HG02870 (cell line): ENCODE measurements around the gene CSTF3.
"Not testable (repeated sequence)": the region's sequence is repeated elsewhere in the genome, so short reads cannot be mapped to it uniquely, and the experiment has no call there.

Experiments
- ATAC-seq: cut with Tn5 transposase; IDR thresholded peaks from one replicate; pipeline ENCODE4 v1.9.1; 2021; ENCODE audit warnings: mild to moderate bottlenecking, moderate library complexity; ENCODE audit not compliant: unreplicated experiment

Gene CSTF3

DNA sequence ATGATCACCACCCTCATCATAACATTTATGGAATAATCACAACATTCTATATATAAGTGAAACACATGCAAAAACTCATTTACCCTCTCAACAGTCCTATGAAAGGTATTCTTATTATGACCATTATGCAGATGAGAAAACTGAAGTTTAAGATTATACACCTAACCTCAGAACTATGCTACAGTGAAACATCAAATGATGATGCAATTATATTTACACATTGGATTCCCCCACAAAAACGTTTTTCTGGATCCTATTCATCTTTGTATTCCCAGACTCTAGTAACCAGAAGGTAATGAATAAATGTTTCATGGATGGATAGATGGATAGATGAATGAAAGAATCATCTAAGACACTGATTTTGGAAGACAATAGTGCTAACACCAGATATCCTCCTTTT is 67.1 kb downstream of the CSTF3 start:
- ATAC-seq, result no peak

DNA sequence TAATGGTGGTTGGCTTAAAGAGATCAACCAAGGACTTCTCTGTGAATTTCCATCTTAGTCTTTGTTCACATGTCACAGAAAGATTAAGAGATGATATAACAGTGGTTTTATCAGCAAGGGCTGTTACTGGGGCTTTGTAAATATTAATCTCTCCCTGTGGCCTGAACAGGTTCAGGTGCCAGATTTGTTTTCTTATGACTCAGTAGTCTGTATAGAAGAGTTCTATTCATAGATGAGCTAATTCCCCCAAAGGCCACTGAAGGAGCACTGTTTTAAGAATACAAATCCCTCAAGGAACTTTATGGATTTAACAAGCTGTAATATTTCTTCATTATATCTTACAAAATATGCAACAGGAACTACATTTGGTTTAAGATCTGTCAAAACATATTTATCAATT is 71.5 kb downstream of the CSTF3 start:
- no peak for ATAC-seq

DNA sequence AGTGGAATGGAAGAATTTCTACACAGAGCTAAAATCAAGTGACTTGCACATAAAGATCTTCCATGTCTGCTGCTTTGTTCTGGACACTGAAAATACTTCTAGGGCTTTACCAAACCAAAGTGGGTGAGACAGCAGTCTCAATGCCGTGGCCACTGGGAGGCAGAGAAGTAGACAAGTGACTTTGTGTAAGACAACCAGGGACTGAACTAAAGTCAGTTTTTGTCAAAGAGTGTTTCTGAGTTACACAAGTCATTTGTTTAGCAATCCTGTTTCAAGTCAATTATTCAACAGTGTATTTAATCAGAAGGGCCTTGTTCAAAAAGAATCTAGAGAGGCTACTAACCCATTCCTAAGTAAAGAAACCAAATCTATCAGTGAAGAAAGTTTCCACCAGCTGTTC is 75.3 kb downstream of the CSTF3 start:
- no peak for ATAC-seq

DNA sequence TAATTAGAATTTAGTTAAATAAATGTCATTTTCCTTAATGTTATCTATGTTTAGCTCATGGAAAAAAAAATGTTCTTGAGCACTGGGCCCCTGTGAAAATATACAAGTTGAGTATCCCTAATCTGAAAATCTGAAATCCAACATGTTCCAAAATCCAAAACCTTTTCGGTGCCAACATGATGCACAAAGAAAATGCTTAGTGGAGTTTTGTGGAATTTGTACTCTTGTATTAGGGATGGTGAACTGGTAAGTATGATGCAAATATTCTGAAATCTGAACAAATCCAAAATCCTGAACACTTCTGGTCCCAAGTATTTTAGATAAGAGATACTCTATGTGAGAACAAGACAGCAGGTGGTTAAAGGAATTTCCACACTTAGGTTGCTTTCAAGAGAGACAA is 77.4 kb downstream of the CSTF3 start:
- no peak for ATAC-seq

DNA sequence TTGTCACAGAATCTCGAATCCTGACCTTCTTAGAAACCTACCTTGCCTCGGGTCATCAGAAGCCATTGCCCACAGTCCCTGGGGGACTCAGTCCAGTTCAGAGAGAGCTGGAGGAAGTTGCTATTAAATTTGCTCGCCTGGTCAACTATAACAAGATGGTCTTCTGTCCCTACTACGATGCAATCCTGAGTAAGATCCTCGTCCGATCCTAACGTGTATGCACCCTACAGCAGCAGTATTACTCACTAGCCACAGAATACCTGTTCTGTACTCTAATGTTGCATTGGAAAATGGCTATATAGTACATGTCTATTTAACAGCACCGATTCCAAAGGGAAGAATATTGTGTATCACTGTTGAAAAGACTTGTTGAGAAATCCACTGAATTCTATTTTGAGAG is 88.8 kb downstream of the CSTF3 start:
- ATAC-seq, result no peak

DNA sequence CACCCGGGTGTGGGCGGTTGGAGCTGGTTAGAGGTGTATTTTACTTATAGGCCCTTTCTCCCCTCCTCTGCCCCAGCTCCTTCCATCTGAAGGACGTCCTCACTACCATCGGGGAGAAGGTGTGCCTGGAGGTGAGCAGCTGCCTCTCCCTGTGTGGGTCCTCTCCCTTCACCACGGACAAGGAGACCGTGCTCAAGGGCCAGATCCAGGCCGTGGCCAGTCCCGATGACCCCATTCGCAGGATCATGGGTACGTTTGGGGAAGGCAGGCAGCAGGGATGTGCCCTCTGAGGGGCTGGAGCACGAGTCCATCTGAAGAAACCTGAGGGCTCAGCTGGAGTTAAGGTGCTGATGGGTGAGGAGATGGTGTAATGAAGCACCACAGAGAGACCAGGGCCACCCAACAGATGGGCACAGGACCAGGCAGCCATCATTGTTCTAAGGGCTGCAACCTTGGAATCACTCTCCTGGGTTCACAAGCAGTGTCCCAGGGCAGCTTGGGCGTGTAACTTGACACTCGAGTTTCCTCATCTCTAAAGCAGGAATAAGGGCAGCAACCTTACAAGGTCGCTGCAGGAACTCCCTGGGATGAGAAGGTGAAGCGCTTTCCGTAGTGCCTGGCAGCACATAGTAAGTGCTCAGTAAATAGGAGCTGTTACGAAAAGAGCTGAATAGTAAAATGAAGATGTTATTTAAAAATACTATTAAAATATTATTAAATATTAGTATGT is 92.5 kb downstream of the CSTF3 start:
- ATAC-seq, result no peak

DNA sequence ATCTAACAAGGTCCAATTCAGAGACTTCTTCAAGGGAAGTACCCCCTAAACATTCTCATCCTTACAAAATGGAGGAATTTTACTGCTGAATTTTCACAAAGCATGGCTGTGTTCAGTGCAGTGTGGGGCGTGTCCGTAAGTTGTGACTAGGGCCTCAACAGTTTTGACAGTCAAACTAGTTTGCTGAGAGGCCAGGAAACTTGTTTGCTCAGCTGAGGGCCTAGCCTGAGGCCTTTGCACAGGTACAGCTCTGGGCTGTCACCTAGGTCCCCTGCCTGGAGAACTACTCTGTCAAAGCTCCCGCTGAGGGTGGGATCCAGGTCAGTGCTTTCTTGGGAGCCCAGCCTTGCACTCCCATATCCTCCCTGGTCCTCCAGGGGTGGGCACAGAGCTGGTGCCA is 94.0 kb downstream of the CSTF3 start:
- no peak for ATAC-seq

DNA sequence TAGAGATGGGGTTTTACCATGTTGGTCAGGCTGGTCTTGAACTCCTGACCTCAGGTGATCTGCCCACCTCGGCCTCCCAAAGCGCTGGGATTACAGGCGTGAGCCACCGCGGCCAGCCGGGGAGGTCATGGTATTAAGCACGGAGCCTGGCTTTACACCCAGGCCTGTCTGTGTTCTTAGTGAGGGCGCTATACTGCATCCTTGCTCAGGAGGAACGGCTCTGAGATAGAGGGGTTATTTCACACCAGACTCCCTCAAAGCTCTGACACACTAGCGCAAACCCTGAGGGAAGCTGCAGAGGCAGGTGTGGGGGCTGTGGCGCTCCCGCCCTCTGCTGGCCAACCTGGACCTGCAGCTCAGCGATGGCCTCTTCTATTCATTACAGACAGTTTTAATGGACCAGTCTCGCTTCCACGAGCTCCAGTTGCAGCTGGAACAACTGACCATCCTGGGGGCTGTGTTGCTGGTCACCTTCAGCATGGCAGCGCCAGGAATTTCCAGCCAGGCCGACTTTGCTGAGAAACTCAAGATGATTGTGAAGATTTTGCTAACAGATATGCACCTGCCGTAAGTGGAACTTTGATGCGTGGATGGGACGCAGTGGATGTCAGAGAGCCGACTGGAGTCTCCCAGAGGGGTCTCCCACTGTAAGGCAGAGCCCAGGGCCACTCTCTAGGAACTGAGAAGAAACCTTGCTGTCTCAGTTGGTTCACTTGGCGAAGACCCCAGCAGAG is 95.7 kb downstream of the CSTF3 start:
- ATAC-seq, result peak; percentile 39

DNA sequence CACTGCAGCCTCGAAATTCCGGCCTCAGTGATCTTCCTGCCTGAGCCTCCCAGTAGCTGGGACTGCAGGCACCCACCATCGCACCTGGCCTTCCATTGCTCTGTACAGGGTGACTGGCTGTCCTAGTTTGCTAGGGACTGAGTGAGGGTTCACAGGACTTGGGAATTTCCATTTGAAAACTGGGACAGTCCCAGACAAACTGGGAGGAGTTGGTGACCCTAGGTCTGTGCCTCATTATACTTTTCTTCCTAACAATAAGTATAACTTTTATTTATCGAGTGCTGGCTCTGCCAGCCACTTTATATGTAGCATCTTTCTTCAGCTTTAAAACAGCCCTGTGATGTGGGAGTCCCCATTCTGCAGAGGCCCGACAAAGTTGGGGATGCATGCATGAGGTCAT is 96.4 kb downstream of the CSTF3 start:
- ATAC-seq, result no peak

DNA sequence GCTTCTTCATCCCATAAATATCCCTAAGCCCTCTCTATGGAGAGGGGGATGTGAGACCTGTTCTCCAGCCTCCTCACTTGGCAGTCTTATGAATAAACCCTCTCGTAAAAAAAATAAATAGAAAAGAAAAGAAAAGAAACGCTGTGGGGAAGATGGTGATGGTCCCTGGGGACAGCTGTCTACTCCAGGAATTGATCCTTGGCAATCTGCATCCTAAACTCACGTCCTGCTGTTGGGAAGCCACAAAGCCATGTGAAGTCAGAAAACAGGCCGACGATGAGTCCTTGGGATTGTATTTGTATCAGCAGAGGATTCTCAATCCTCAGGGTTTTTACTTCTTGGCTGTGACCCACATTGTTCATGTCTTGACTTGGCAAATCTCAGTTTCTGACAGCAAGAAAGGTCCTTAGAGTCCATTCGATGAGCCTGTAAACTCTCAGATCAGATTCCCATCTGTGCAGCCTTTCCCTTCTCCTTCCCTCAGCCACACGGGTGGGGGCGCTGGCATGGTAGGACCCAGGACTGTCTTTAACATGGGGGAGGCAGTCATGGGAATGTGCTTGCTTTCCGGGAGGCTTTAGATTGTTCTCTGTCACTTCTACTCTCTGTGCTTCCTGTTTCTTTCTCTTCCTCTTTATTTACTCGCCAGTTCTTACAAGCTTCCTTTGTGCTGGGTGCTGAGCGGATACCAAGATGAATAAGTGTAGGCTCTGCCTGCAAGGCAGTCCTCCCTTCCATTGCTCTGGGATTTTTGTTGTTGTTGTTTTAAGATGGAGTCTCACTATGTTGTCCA is 97.1 kb downstream of the CSTF3 start:
- no peak for ATAC-seq

DNA sequence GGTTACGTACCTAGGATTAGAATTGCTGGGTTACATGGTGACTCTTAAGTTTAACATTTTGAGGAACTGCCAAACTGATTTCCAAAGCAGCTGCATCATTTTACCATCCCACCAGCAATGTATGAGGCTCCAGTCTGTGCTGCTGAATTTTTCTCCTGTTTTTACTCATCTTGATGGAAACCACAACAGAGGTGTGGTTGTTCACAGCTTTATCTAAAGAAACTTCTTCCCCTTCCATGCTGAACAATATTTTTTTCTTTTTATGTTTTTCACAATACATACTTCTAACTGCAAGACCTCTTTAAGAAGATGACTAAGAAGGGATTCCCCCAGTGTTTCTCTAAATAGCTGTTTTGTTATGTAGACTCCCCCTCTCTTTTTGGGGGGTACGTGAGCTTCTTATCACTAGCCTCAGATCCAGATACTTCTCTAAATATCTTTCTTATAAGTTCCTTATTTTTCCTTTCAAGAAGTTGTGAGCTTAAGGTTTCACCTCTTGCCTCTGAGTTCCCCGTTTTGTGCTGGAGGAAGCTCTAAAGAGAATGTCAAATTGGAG is 97.9 kb downstream of the CSTF3 start:
- ATAC-seq, result peak; percentile 65

DNA sequence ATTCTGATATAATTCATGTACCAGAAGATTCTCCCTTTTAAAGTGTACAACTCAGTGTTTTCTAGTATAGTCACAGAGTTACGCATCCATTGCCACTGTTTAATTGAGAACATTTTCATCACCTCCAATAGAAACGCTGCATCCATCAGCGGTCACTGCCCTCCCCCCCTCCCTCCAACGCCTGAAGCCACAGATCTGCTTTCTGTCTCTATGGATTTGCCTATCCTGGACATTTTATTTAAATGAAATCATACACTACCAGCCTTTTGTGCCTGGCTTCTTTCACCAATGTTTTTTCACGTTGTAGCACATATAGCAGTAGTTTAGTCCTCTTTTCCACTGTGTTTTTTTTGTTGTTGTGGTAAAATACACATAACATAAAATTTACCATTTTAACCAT is 99.1 kb downstream of the CSTF3 start:
- no peak for ATAC-seq

DNA sequence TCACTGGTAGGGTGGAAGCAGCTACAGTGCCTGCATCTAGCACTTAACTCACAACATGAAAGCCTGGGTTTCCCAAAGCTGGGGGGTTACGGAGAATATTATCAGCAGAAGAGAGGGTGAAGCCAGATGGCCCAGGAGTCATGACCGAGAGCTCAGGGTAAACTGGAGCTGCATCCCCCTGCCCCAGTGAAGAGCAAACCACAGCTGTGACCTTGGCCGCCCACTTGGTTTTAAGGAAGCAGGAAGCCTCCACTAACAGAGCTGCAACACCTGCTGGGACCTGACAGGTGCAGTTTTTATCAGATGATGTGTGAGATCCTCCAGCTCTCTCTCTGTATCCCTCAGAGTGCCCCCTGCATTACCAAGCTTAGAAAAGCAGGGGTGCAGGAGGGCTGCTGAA is 101.0 kb downstream of the CSTF3 start:
- no peak for ATAC-seq

DNA sequence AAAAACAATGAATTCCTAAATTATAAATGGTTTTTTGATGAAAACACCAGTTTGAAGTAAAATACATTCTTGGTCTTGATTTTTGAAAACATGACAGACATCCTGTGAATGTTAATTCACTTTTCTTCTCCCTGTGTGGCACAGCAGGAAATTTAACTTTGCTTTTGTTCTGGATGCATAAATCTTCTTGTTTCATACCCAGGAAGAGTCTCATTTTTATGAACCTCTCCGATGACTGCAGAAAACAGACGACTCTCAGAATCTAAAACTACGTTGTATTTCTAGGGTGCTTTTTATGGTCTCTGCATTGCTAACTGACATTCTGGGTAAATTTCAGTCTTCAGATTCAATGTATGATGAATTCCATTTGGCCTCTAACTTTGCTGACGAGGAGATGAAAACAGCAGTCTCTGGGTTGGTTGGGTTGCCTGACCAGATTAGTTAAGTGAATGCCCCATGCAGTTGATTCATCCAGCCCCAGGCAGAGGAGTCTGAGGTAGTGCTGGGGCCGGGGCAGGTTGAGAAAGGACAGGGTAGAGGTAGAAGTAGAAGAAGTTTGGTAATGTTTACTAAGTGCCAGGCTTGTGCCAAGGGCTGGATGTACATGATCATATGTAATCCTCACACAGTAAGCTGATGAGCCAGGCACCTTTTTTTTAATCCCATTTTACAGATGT is 101.8 kb downstream of the CSTF3 start:
- ATAC-seq, result no peak

DNA sequence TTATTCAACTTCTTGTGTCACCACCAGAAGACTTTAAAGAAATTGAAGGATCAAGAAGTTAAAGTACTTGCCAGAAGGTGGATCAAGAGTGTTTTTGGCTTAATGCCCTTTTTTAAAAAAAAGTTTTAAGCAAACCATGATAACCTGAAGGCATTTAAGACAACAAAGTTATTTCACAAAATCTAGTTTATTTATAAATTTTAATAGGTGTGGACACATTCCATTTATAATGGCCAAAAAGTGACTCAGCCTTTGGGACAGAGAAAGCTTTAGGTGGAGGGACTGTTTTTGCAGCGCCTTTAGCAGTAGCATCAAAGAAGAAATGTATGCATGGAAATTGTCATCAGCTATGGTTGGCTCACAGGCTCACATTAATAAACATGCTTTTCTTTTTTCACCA is 104.0 kb downstream of the CSTF3 start:
- ATAC-seq, result no peak

DNA sequence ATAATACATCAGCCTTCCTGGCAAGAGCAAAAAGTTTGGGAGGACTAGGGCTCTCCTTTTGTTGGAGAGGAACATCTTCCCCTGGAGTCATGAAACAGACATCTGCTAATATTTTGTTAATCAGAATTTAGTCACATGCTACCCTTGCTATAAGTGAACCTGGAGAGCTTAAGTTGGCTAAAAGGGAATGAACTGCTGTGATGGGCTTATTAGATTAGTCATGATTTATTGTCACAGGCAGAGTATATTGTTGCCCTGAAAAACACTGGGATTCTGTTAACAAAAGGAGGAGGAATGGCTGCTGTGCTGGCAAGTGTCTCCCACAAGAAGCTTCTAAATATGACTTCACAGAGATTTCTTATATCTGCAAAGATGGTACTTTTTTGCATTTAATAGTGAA is 105.9 kb downstream of the CSTF3 start:
- no peak for ATAC-seq

DNA sequence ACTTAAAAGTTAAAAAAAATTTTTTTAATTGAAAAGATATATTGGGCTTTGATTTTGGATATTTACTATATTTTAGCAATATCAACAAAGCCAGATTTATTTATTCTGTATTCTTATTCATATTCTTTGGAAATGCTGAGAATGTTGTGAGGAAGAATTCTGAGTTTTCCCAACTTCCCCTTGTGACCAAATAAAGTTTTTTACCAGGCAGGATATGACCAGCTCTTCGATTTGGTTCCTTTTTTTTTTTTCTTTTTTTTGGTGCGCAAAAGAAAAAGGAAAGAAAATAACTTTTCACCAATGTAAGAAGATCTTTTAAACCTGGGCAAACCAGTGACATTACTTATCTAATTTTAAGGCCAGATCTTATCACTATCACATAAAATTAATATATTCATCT is 109.0 kb downstream of the CSTF3 start:
- ATAC-seq, result no peak

DNA sequence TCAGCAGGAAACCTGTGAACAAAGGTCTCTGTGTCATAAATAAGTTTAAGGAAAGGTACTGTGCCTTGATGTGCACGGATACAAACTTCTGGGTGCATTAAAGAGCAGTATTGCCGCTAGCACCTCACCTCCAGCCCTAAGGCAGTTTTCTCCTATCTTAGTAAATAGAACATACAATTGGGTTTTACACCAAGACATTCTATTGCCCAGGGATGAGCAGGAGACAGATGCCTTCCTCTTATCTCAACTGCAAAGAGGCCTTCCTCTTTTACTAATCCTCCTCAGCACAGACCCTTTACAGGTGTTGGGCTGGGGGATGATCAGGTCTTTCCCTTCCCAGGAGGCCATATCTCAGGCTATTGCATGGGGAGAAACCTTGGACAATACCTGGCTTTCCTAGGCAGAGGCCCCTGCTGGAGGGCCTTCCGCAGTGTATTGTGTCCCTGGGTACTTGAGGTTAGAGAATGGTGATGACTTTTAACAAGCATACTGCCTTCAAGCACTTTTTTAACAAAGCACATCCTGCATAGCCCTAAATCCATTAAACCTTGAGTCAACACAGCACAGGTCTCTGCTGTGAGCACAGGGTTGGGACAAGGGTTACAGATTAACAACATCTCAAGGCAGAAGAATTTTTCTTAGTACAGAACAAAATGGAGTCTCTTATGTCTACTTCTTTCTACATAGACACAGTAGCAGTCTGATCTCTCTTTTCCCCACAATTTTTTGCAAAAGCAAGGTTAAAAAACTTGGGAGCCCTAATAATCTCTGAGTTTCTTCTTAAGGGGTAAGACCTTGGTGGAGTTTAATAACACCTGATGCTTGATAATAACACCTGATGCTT is 111.5 kb downstream of the CSTF3 start:
- not testable (repeated sequence) for ATAC-seq

DNA sequence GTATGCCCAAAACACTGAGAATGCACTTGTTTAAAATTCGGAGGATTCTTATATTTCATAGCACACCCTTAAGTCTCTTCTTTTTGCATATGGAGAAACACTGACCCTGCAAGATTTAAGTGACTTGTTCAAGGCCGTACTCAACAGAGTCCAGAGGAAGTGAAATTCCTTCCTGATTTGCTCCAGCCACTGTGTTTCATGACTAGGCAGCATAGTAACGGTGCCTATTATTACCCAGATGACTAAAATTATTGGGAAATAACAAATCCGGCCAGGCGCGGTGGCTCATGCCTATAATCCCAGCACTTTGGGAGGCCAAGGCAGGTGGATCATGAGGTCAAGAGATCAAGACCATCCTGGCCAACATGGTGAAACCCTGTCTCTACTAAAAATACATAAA is 112.6 kb downstream of the CSTF3 start:
- ATAC-seq, result not testable (repeated sequence)
